Gastrocnemius medialis (tissue), 4 donors: ENCODE results near the gene RUNDC3A.

Experiments
- POLR2A ChIP-seq, 2 donors: fragments of 450-650 bp; IDR thresholded peaks; one replicate each; pipeline ENCODE4 v1.6.1; 2017; ENCODE audit warnings: antibody characterized with exemption in 2 of 2, mild to moderate bottlenecking in 2 of 2, moderate library complexity in 2 of 2
- TF ChIP-seq, protein P1 (sequence below), 5 experiments: fragments of 450-650 bp in 3 of 5; fragments of 200-600 bp in 2 of 5; sonication (generic) in 2 of 5; IDR thresholded peaks in 4 of 5; conservative IDR thresholded peaks in 1 of 5; 1 replicate in 4 of 5; 2 replicates in 1 of 5; pipeline ENCODE4 v1.5.1; 2016 to 2019; ENCODE audit warnings: antibody characterized with exemption in 5 of 5, mild to moderate bottlenecking in 3 of 5, moderate library complexity in 3 of 5

DNA sequence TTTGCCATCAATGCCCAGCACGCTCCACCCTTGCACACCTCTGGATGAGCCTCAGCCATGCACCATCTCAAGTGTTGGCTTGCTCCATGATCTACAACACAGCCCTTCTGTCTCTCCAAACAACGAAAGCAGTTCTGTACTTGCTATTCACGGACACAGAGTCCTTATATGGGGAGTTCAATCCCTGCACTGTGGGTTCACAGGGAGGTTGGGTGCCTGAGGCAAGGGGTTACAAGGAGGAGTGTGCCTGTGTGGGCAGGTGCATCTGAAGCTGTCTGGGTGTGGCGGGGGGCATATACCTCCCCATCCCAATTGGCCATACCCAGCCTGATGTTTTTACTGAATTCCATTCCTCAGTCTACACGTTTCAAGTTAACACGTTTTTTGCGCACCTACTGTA lies 5.6 kb downstream of the RUNDC3A start:
- no peak for TF ChIP-seq POLR2A (IDR thresholded peaks at IDR 0.05)
- TF ChIP-seq, protein P1, sequence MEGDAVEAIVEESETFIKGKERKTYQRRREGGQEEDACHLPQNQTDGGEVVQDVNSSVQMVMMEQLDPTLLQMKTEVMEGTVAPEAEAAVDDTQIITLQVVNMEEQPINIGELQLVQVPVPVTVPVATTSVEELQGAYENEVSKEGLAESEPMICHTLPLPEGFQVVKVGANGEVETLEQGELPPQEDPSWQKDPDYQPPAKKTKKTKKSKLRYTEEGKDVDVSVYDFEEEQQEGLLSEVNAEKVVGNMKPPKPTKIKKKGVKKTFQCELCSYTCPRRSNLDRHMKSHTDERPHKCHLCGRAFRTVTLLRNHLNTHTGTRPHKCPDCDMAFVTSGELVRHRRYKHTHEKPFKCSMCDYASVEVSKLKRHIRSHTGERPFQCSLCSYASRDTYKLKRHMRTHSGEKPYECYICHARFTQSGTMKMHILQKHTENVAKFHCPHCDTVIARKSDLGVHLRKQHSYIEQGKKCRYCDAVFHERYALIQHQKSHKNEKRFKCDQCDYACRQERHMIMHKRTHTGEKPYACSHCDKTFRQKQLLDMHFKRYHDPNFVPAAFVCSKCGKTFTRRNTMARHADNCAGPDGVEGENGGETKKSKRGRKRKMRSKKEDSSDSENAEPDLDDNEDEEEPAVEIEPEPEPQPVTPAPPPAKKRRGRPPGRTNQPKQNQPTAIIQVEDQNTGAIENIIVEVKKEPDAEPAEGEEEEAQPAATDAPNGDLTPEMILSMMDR (IDR thresholded peaks at IDR 0.05 in 4 of 5, conservative IDR thresholded peaks at IDR 0.05 in 1 of 5): no peak
